HG02798 (cell line): ENCODE results near the gene CLTA.
"Not testable (repeated sequence)": the region's sequence is repeated elsewhere in the genome, so short reads cannot be mapped to it uniquely, and the experiment has no call there.

Experiments used
- ATAC-seq: cut with Tn5 transposase; IDR thresholded peaks from one replicate; pipeline ENCODE4 v1.9.1; 2021; ENCODE audit warnings: mild to moderate bottlenecking; ENCODE audit not compliant: unreplicated experiment, poor library complexity

Gene CLTA

GRCh38 chr9:36180243-36180642 is 10.5 kb upstream of the CLTA start:
- not testable (repeated sequence) for ATAC-seq

GRCh38 chr9:36187414-36187813 is 3.3 kb upstream of the CLTA start:
- ATAC-seq, result no peak

GRCh38 chr9:36188212-36188611 is 2.5 kb upstream of the CLTA start:
- ATAC-seq, result no peak

GRCh38 chr9:36189976-36190375 is 745 bp upstream of the CLTA start:
- ATAC-seq, result no peak

GRCh38 chr9:36191290-36191645 is 547 bp downstream of the CLTA start:
- ATAC-seq, result peak; percentile 6

- no peak for ATAC-seq
Observed at GRCh38 chr9:36191686-36192085, 965 bp downstream of the CLTA start.

DNA sequence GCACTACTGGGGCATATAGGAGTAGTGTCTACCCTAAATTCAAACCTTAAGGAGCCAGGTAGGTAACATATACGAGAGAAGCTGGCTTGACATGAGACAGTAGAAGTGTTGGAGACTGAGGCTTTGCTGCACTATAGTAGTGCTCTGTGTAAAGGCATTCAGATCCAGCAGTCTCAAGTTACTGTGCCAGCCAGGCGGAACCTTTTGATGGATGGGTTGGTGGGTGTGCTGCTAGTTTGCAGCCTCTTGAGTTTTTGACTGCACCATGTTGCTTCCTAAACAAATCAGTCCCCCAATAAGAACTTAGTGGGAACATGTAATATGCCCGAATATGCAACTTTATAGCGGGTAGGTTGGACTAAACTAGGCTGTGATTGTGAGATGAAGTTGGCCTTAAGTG is 1.5 kb downstream of the CLTA start:
- ATAC-seq, result no peak

GRCh38 chr9:36193023-36193422 is 2.3 kb downstream of the CLTA start:
- ATAC-seq, result no peak

- ATAC-seq, result no peak
Observed at GRCh38 chr9:36194326-36195000, 3.7 kb downstream of the CLTA start.

DNA sequence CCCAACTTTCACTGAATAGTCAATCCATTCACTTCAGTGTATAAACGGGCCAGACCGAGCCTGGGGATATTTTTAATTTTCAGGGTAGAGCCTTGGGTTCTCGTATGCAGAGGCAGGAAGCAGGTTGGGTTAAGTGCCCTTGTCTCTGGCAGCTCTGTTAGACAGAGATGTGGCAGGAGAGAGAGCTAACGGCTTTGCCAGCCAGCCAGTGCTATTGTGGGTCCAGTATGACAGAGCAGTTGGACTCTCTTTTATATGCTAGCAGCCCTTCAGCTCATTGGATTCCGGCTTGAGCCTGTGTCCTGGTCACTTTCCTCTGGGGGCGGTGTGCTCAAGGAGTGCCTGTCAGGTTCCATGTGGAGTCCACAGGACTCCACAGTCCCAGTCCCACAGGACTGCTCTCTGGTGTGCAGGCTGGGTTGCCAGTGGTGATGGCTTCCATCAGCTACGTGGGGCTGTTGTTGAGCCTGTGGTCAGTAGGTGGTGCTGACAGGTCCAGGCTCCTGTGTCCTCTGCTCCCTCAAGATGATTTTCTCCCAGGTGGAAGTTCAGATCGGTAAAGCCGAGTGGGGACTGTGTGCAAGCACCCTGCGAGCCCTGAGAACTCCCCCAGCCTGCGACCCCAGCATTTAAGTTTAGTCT is 14.3 kb downstream of the CLTA start:
- ATAC-seq, result no peak

DNA sequence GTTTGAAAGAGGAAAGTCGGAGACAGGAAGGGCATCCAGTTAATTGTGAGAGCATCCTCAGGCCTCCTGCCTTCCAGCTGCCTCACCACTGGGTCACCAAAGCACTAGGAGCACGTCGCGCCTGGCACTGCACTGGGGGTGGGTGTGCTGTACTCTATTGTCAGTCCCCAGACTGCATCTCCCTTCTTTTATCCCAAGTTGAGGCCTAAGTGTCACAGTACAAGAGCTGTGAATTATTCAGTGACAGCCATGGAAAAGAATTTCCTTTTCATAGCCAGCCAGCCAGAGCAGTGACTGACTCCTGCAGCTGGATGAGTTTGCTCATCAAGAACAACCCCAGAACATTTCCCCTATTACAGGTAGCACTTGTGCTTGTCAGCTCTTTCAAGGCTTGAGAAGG is 16.3 kb downstream of the CLTA start:
- ATAC-seq, result no peak

DNA sequence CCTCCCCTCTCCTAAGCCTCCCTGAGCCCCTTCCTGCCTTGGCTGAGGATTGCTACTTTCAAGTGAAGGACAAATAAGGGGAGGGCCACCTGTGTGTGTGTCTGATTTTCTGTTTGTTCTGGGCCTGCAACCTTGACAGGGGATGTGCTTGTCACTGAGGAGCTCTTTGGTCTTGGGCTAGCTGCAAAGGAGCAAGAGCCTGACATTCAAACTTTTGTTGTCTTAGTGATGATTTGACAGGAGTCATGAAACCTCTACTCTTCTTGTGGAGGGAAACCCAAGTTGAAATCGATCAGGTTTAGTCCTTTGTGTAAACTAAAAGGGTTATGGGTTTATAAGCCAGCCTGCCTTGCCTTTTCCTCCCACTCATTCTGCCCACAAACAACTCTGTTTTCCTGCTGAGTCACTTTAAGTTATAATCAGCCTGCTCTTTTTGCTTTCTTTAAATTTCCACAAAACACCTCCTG is 16.9 kb downstream of the CLTA start:
- no peak for ATAC-seq

DNA sequence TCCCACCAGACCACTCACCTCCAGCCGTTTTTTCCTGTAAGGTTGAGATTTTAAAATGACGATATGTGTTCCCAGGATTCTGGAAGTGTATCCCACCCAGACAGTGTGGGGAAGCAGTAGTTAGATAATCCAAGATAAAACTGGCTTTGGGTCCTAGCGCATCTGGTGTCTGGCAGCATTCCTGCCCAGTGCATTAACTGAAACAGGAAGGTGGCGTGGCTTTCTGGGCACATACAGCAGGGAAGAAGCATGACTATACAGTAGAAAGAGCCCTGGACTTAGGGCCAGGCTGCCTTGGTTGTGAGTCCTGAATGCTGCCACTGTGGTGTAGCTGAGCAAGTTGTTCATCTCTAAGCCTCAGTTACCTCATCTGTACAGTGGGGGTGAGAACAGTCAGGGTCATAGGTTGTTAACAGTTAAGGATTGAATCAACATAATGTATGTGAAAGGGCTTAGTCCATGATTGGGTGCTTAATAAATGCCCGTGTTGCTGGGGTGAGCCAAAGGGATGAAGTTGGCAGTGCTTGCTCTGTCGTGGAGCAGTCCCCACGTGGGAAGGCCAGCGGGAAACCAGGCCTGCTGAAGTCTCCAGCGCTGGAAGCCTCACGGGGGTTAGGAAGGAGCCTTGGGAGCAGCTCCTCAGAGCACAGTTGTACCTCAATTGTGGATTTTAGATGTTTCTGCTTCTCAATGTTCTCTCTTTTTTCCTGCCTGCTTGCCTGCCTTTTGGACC is 18.0 kb downstream of the CLTA start:
- no peak for ATAC-seq

DNA sequence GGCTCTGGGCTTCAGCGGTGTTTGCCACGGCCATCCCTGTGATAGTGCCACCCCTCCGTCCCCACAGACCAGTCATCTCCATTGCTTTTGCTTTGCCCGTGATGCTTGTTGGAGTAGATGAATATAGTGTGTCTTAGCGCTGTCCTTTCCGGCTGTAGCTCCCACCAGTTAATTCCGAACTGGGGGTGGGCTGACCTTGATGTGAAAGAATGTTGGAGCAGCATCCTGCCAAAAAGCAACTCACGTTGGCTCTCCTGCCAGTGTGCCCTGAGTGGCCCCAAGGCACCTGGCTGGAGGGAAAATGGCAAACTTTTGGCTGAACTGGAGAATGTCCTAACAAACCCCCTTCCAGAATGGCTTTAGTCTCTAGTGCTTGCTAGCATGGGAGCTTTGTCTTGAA is 20.0 kb downstream of the CLTA start:
- ATAC-seq, result no peak

GRCh38 chr9:36211510-36211909 is 20.8 kb downstream of the CLTA start:
- ATAC-seq, result no peak

DNA sequence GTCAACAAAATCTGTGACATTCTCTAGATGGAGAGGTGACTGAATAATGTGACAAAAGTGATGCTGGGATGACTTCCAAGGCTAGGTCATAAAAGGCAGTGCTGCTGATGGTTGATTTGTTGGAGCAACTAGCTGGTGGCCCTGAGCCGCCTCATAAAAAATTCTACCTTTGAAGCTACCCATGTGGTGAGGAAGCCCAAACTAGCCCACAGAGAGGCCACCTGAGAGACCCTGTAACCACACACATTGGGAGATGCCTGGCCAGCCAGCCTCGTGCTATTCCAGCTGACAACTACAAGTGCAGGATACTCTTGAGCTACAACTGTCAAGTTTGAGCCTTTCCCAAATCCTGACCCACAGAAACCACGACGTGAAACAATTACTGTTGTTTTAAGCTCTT is 22.7 kb downstream of the CLTA start:
- ATAC-seq, result no peak

DNA sequence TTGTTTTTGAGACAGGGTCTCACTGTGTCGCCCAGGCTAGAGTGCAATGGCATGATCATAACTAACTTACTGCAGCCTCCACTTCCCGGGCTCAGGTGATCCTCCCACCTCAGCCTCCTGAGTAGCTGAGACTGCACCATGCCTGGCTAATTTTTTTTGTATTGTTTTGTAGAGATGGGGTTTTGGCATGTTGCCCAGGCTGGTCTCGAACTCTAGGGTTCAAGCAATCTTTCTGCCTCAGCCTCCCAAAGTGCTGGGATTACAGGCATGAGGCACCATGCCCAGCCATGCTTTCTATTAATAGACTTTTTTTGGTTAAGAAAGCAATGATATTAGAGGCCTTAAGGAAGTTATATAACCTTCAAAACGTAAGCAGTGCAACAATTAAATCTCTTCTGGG is 23.3 kb downstream of the CLTA start:
- ATAC-seq, result no peak

- ATAC-seq, result no peak
Observed at GRCh38 chr9:36214571-36214970, 23.9 kb downstream of the CLTA start.

DNA sequence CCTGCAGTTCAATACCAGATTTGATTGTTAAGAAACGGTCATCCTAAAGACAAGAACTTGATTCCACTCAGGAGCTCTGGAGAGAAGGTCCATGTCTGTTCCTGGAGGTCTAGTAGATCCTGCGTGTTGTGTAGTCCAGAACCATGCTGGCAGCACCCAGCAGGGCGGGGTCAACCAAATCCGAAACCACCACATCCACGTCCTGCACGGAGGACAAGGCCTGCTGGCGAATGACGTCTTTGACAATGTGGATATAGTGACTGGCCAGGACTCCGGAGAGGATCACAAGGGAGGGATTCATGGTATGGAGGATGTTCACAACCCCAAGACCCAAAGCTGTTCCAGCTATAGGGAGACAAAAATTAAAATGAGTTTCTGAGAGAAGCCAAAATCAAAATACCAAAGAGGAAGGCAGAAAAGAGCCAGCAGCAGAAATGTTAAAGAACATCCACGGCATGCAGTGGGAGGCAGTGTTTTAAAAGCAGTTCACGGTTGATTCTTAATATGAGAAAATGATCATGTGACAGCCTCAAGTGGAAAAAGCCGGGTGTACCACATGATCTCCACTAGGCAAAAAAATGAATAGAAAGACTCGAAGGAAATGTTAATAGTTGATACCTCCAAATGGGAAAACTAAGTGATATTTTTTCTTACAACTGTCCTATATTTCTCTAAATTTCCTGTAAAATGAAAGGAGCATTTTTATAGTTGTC is 26.7 kb downstream of the CLTA start:
- no peak for ATAC-seq

DNA sequence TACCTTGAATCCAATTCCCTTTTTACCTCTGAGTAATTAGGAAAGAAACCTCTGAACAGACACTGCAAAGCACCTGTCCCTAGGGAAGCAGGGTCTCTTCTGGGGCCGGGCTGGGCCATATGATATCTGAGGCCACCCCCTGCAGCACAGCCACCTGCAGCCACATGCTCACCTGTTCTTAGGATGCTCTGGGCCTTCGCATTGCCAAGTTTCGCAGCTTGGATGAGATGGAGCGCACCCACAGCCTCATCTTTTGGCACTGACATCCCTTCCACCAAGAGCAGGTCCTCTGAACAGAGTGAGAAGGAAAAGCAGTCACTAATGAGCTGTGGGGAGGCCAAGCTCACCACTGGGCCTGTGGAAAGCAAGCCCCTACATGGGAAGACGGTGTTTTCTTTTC is 27.3 kb downstream of the CLTA start:
- ATAC-seq, result no peak

DNA sequence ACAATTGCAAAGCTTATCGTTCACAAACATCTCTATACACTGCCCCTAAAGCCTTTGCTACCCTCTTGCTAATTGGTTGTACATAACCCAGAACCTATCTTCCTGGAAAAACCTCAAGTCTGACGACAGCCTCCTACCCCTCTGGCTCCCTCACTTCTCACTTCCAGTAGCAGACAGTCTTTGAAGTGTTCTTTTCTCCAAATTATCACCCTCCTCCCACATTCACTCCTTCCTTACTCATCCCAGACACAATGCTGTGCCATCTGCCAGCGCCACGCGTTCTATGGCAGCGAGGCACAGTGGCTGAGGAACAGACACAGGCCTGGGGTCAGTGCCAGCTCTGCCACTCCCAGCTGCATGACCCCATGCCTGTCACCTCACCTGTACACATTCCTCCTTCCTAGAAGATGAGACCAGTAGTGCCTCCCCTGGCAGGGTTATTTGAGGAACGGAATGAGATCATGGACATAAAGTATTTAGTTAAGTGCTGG is 27.7 kb downstream of the CLTA start:
- no peak for ATAC-seq
